Prostate gland (tissue), 2 donors: Measurements from ENCODE around the gene CAV1. TPM values are rescaled to one million over a fixed set of nuclear protein-coding genes. Genes with fewer than 3 reads are reported as not detected.

Experiments used
- DNase-seq: peaks from one replicate; pipeline ENCODE4 v3.0.0-alpha.2; 2019; ENCODE audit warnings: low spot score
- H3K27ac ChIP-seq, 2 donors: fragments of 200-600 bp; sonication (generic); 2 replicates each; pipeline ENCODE4 v1.5.1; 2017 to 2019
- H3K27me3 ChIP-seq: fragments of 200-600 bp; sonication (generic); replicated peaks from 2 replicates; pipeline ENCODE4 v1.5.1; 2019; ENCODE audit not compliant: insufficient read depth
- H3K36me3 ChIP-seq, 2 donors: fragments of 200-600 bp; sonication (generic); 1 replicate in 1 of 2; 2 replicates in 1 of 2; pipeline versions ENCODE4 v1.5.1 to v1.8.1; 2017 to 2019
- H3K4me1 ChIP-seq: fragments of 200-600 bp; sonication (generic); replicated peaks from 2 replicates; pipeline ENCODE4 v1.5.1; 2019
- H3K4me3 ChIP-seq, 2 donors: fragments of 200-600 bp; sonication (generic); 2 replicates each; pipeline ENCODE4 v1.5.1; 2017 to 2019
- H3K9me3 ChIP-seq: fragments of 200-600 bp; sonication (generic); 2 replicates; pipeline ENCODE4 v1.5.1; 2017
- CTCF ChIP-seq, 4 experiments: fragments of 200-600 bp in 2 of 4; fragments of 450-650 bp in 2 of 4; sonication (generic) in 2 of 4; IDR thresholded peaks; 1 replicate in 3 of 4; 2 replicates in 1 of 4; pipeline ENCODE4 v1.5.1; 2016 to 2019; ENCODE audit warnings: antibody characterized with exemption in 4 of 4, mild to moderate bottlenecking in 2 of 4, moderate library complexity in 2 of 4
- POLR2A ChIP-seq: fragments of 450-650 bp; IDR thresholded peaks from one replicate; pipeline ENCODE4 v1.6.1; 2016; ENCODE audit warnings: antibody characterized with exemption, mild to moderate bottlenecking
- POLR2AphosphoS5 ChIP-seq: sonication (generic); formaldehyde crosslinking; IDR thresholded peaks from one replicate; pipeline ENCODE4 v1.6.1; 2017; ENCODE audit warnings: antibody characterized with exemption
- WGBS: methylation state at CpG from one replicate; pipeline ENCODE4 v1.1.5; 2018; 5-methylcytosine and 5-hydroxymethylcytosine counted together
- intact Hi-C: fragments of 100-400 bp; cut with DNase I; formaldehyde crosslinking; loops from one replicate; pipeline ENCODE4 v1.14.2; 2022
- total RNA-seq, 2 donors: library from RNA; depleted of rRNA; stranded (reverse); fragments of >200 nt; gene quantifications; one replicate each; pipeline ENCODE4 v1.1.0, GENCODE V29; 2016

CAV1 gene
- total RNA-seq, 2 donors from 2014 or later: 54.0 to 114 TPM

GRCh38 chr7:116569737-116570136 is 44.9 kb downstream of the CAV1 start:
- no peak overlapping the region for H3K4me3 ChIP-seq
- H3K4me1 ChIP-seq: no peaks in the 10 kb centered on the region
- H3K9me3 ChIP-seq: no peaks in the 10 kb centered on the region
- intact Hi-C loops: no loop called here
- no peaks in the 10 kb centered on the region for H3K36me3 ChIP-seq
- H3K27ac ChIP-seq: no peak overlapping the region
- 78% methylated on average over 3 of the region's 3 CpGs for WGBS
- DNase-seq: no peak
- no peak for TF ChIP-seq POLR2AphosphoS5
- TF ChIP-seq POLR2A: no peak
- TF ChIP-seq CTCF (IDR thresholded peaks at IDR 0.05): no peak
- no peaks in the 10 kb centered on the region for H3K27me3 ChIP-seq

- H3K9me3 ChIP-seq: no peaks in the 10 kb centered on the region
- DNase-seq: no peak
- H3K27ac ChIP-seq: no peak overlapping the region
- intact Hi-C loops: no loop called here
- no peak for TF ChIP-seq POLR2A
- no peak for TF ChIP-seq POLR2AphosphoS5
- TF ChIP-seq CTCF (IDR thresholded peaks at IDR 0.05): no peak
- no peaks in the 10 kb centered on the region for H3K4me1 ChIP-seq
- no peak overlapping the region for H3K4me3 ChIP-seq
- no peaks in the 10 kb centered on the region for H3K36me3 ChIP-seq
- H3K27me3 ChIP-seq: no peaks in the 10 kb centered on the region
These were observed 45.5 kb downstream of the CAV1 start for GRCh38 chr7:116570306-116570705.

- intact Hi-C loops: no loop called here
- no peaks in the 10 kb centered on the region for H3K36me3 ChIP-seq
- H3K4me3 ChIP-seq: no peak overlapping the region
- no peak for DNase-seq
- 79% methylated on average over 1 of the region's 1 CpG for whole genome bisulfite sequencing
- TF ChIP-seq POLR2AphosphoS5: no peak
- H3K27ac ChIP-seq: no peak overlapping the region
- no peaks in the 10 kb centered on the region for H3K27me3 ChIP-seq
- H3K4me1 ChIP-seq: no peaks in the 10 kb centered on the region
- H3K9me3 ChIP-seq: no peaks in the 10 kb centered on the region
These were observed 46.2 kb downstream of the CAV1 start for GRCh38 chr7:116571037-116571436.

GRCh38 chr7:116571552-116571951 is 46.7 kb downstream of the CAV1 start:
- Histone ChIP-seq H3K27ac (no peak overlapping the region), H3K27me3 (no peaks in the 10 kb centered on the region), H3K36me3 (no peaks in the 10 kb centered on the region), H3K4me3 (no peak overlapping the region), H3K9me3 (no peaks in the 10 kb centered on the region), H3K4me1 (no peaks in the 10 kb centered on the region)
- intact Hi-C loops: no loop called here
- TF ChIP-seq POLR2AphosphoS5: peak; percentile 52
- TF ChIP-seq POLR2A: no peak
- TF ChIP-seq CTCF (IDR thresholded peaks at IDR 0.05): no peak
- 42% methylated on average over 2 of the region's 2 CpGs for WGBS
- no peak for DNase-seq

GRCh38 chr7:116572036-116572435 is 47.2 kb downstream of the CAV1 start:
- TF ChIP-seq POLR2A (no peak), POLR2AphosphoS5 (no peak), CTCF (IDR thresholded peaks at IDR 0.05) (no peak)
- Histone ChIP-seq H3K36me3 (no peaks in the 10 kb centered on the region), H3K9me3 (no peaks in the 10 kb centered on the region), H3K4me1 (no peaks in the 10 kb centered on the region), H3K27me3 (no peaks in the 10 kb centered on the region), H3K4me3 (no peak overlapping the region), H3K27ac (no peak overlapping the region)
- 86% methylated on average over 3 of the region's 3 CpGs for WGBS
- DNase-seq: no peak
- intact Hi-C loops: no loop called here
